HepG2 (cell line): Measurements from ENCODE around the gene NOTUM. TPM values are rescaled to one million over a fixed set of nuclear protein-coding genes. Genes with fewer than 3 reads are reported as not detected.

Source experiments
- CBX1 ChIP-seq: IDR thresholded peaks from one replicate; pipeline ENCODE4 v1.6.1; 2016; ENCODE audit warnings: antibody characterized with exemption, low read depth
- KDM4B ChIP-seq: sonication (generic); formaldehyde crosslinking; IDR thresholded peaks from 2 replicates; pipeline ENCODE4 v1.4.0; 2020; ENCODE audit warnings: missing genetic modification reagents
- MTF2 ChIP-seq: sonication (generic); formaldehyde crosslinking; IDR thresholded peaks from 2 replicates; pipeline ENCODE4 v1.5.0; 2020; ENCODE audit warnings: missing genetic modification reagents, borderline replicate concordance
- NR2F6 ChIP-seq, 2 experiments: IDR thresholded peaks; 2 replicates each; pipeline ENCODE4 v1.6.1; 2016; ENCODE audit warnings: antibody characterized with exemption in 1 of 2, mild to moderate bottlenecking in 1 of 2
- RFX5 ChIP-seq: IDR thresholded peaks from 2 replicates; pipeline ENCODE4 v1.6.1; 2011; ENCODE audit warnings: low read depth, low read length, improper control_type of control experiment
- RFXAP ChIP-seq: sonication (generic); formaldehyde crosslinking; IDR thresholded peaks from 2 replicates; pipeline ENCODE4 v1.4.0; 2020; ENCODE audit warnings: missing genetic modification reagents, borderline replicate concordance
- SMARCC2 ChIP-seq: fragments of 450-650 bp; IDR thresholded peaks from 2 replicates; pipeline ENCODE4 v1.6.1; 2017; ENCODE audit warnings: antibody characterized with exemption, mild to moderate bottlenecking
- SSRP1 ChIP-seq: IDR thresholded peaks from 2 replicates; pipeline ENCODE4 v1.6.1; 2016; ENCODE audit warnings: control low read depth
- YY1 ChIP-seq: IDR thresholded peaks from 2 replicates; pipeline ENCODE4 v1.6.1; 2011; ENCODE audit warnings: low read length, low read depth, moderate library complexity, mild to moderate bottlenecking; ENCODE audit not compliant: insufficient read depth, insufficient replicate concordance
- ZBTB7A ChIP-seq: sonication (generic); formaldehyde crosslinking; IDR thresholded peaks from 2 replicates; pipeline ENCODE4 v1.8.0; 2022; ENCODE audit warnings: mild to moderate bottlenecking, missing genetic modification reagents
- ZNF224 ChIP-seq: sonication (generic); formaldehyde crosslinking; IDR thresholded peaks from 2 replicates; pipeline ENCODE4 v1.5.0; 2020; ENCODE audit warnings: mild to moderate bottlenecking, missing genetic modification reagents
- ZNF3 ChIP-seq: IDR thresholded peaks from 2 replicates; pipeline ENCODE4 v1.7.0; 2017; ENCODE audit warnings: inconsistent platforms
- ZNF432 ChIP-seq: sonication (generic); formaldehyde crosslinking; IDR thresholded peaks from 2 replicates; pipeline ENCODE4 v1.5.0; 2020; ENCODE audit warnings: missing genetic modification reagents, mild to moderate bottlenecking, borderline replicate concordance
- ZNF737 ChIP-seq: sonication (generic); formaldehyde crosslinking; IDR thresholded peaks from 2 replicates; pipeline ENCODE4 v1.5.0; 2020; ENCODE audit warnings: missing genetic modification reagents, mild to moderate bottlenecking, borderline replicate concordance
- ZNF841 ChIP-seq: sonication (generic); formaldehyde crosslinking; IDR thresholded peaks from 2 replicates; pipeline ENCODE4 v1.8.1; 2023; ENCODE audit warnings: missing genetic modification reagents, borderline replicate concordance
- polyA plus RNA-seq, 8 experiments: library from polyadenylated mRNA; depleted of rRNA in 3 of 8; stranded (reverse) in 7 of 8; unstranded in 1 of 8; fragments of >200 nt; fragmentation: Illumina TruSeq in 4 of 8; extraction: Trizol in 4 of 8; gene quantifications; 2 replicates each; pipeline versions ENCODE4 v1.2.1 to v1.2.3, GENCODE V29; 2011 to 2016; ENCODE audit warnings: low read depth in 4 of 8, missing spikeins in 1 of 8, mixed read lengths in 1 of 8; ENCODE audit not compliant: insufficient read depth in 1 of 8
- total RNA-seq, 5 experiments: library from RNA; depleted of rRNA; stranded (reverse); fragments of >200 nt; fragmentation: Illumina TruSeq; extraction: Trizol; gene quantifications; 2 replicates each; pipeline ENCODE4 v1.2.3, GENCODE V29; 2016; ENCODE audit warnings: low read depth in 1 of 5
- TF ChIP-seq, protein P1 (sequence below): IDR thresholded peaks from 2 replicates; pipeline ENCODE4 v1.6.1; 2016; ENCODE audit warnings: low read depth, borderline replicate concordance
- TF ChIP-seq, protein P2 (sequence below): IDR thresholded peaks from 2 replicates; pipeline ENCODE4 v1.6.1; 2016; ENCODE audit warnings: missing genetic modification reagents, missing compliant biosample characterization
- TF ChIP-seq, protein P3 (sequence below): sonication (generic); formaldehyde crosslinking; IDR thresholded peaks from 2 replicates; pipeline ENCODE4 v1.4.0; 2020; ENCODE audit warnings: missing genetic modification reagents, mild to moderate bottlenecking, borderline replicate concordance
- TF ChIP-seq, protein P4 (sequence below): sonication (generic); formaldehyde crosslinking; conservative IDR thresholded peaks from 2 replicates; pipeline ENCODE4 v1.8.0; 2022; ENCODE audit warnings: missing genetic modification reagents
- TF ChIP-seq, protein P5 (sequence below): sonication (generic); formaldehyde crosslinking; conservative IDR thresholded peaks from 2 replicates; pipeline ENCODE4 v1.5.0; 2020; ENCODE audit warnings: missing genetic modification reagents
- TF ChIP-seq, protein P6 (sequence below): sonication (generic); formaldehyde crosslinking; IDR thresholded peaks from 2 replicates; pipeline ENCODE4 v1.8.0; 2022; ENCODE audit warnings: missing genetic modification reagents, low read depth, mild to moderate bottlenecking, borderline replicate concordance
- TF ChIP-seq, protein P7 (sequence below): sonication (generic); formaldehyde crosslinking; IDR thresholded peaks from 2 replicates; pipeline ENCODE4 v1.8.1; 2022; ENCODE audit warnings: mild to moderate bottlenecking, missing genetic modification reagents

Gene NOTUM
- total and polyA plus RNA-seq, 2 of the 13 experiments (the other 11 are each of a cell fraction or from before 2014, with no cell fraction given): 150 to 160 TPM

DNA sequence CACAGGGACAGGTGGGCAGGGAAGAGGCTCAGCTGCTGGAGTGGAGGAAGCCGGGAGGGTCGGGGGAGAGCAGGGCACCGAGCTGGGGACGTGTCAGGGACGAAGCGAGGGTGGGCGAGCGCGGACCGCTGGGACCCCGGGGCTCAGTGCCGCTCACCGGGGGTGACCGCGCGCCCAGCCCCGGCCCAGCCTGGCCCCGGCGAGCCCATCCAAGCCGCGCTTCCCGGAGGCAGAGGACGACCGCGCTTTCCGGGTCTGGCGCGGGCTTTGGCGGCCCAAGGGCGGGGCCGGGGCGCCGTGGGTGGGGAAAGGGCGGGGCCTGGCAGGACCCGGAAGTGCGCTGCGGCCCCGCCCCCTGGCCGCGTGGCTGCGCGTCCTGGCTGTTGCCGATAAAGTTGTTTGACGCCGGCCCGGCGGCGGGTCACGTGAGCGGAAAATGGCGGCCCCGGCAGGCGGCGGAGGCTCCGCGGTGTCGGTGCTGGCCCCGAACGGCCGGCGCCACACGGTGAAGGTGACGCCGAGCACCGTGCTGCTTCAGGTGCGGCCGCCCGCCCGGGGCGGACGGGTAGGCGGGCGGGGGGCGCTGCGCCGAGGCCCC, 16.3 kb upstream of the NOTUM start, which contains the start of gene ASPSCR1 (continued):
- TF ChIP-seq SSRP1 (CRISPR knock-in tag) (no peak), ZNF737 (CRISPR knock-in tag) (no peak), ZNF3 (CRISPR knock-in tag) (no peak), ZBTB7A (CRISPR knock-in tag) (no peak), RFX5 (no peak), ZNF224 (CRISPR knock-in tag) (no peak), ZNF432 (CRISPR knock-in tag) (no peak), RFXAP (CRISPR knock-in tag) (peak; percentile 80), CBX1 (no peak), YY1 (peak; percentile 98), MTF2 (CRISPR knock-in tag) (peak; percentile 2; the same call in 1 of the 2 replicates), NR2F6 (IDR thresholded peaks at IDR 0.05) (no peak), NR2F6 (CRISPR knock-in tag; IDR thresholded peaks at IDR 0.05) (peak; percentile 11), ZNF841 (CRISPR knock-in tag) (no peak), KDM4B (CRISPR knock-in tag) (no peak; the same call in 1 of the 2 replicates), SMARCC2 (no peak)
- TF ChIP-seq, protein P1, sequence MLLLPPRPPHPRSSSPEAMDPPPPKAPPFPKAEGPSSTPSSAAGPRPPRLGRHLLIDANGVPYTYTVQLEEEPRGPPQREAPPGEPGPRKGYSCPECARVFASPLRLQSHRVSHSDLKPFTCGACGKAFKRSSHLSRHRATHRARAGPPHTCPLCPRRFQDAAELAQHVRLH (CRISPR knock-in tag): no peak
- TF ChIP-seq, protein P2, sequence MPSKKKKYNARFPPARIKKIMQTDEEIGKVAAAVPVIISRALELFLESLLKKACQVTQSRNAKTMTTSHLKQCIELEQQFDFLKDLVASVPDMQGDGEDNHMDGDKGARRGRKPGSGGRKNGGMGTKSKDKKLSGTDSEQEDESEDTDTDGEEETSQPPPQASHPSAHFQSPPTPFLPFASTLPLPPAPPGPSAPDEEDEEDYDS (CRISPR knock-in tag): peak; percentile 46; the same call in 1 of the 2 replicates
- TF ChIP-seq, protein P3, sequence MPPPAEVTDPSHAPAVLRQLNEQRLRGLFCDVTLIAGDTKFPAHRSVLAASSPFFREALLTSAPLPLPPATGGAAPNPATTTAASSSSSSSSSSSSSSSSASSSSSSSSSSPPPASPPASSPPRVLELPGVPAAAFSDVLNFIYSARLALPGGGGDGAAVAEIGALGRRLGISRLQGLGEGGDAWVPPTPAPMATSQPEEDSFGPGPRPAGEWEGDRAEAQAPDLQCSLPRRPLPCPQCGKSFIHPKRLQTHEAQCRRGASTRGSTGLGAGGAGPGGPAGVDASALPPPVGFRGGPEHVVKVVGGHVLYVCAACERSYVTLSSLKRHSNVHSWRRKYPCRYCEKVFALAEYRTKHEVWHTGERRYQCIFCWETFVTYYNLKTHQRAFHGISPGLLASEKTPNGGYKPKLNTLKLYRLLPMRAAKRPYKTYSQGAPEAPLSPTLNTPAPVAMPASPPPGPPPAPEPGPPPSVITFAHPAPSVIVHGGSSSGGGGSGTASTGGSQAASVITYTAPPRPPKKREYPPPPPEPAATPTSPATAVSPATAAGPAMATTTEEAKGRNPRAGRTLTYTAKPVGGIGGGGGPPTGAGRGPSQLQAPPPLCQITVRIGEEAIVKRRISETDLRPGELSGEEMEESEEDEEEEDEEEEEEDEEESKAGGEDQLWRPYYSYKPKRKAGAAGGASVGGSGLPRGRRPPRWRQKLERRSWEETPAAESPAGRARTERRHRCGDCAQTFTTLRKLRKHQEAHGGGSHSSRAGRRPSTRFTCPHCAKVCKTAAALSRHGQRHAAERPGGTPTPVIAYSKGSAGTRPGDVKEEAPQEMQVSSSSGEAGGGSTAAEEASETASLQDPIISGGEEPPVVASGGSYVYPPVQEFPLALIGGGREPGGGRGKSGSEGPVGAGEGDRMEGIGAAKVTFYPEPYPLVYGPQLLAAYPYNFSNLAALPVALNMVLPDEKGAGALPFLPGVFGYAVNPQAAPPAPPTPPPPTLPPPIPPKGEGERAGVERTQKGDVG (CRISPR knock-in tag): no peak
- TF ChIP-seq, protein P4, sequence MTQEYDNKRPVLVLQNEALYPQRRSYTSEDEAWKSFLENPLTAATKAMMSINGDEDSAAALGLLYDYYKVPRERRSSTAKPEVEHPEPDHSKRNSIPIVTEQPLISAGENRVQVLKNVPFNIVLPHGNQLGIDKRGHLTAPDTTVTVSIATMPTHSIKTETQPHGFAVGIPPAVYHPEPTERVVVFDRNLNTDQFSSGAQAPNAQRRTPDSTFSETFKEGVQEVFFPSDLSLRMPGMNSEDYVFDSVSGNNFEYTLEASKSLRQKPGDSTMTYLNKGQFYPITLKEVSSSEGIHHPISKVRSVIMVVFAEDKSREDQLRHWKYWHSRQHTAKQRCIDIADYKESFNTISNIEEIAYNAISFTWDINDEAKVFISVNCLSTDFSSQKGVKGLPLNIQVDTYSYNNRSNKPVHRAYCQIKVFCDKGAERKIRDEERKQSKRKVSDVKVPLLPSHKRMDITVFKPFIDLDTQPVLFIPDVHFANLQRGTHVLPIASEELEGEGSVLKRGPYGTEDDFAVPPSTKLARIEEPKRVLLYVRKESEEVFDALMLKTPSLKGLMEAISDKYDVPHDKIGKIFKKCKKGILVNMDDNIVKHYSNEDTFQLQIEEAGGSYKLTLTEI: no peak
- TF ChIP-seq, protein P5, sequence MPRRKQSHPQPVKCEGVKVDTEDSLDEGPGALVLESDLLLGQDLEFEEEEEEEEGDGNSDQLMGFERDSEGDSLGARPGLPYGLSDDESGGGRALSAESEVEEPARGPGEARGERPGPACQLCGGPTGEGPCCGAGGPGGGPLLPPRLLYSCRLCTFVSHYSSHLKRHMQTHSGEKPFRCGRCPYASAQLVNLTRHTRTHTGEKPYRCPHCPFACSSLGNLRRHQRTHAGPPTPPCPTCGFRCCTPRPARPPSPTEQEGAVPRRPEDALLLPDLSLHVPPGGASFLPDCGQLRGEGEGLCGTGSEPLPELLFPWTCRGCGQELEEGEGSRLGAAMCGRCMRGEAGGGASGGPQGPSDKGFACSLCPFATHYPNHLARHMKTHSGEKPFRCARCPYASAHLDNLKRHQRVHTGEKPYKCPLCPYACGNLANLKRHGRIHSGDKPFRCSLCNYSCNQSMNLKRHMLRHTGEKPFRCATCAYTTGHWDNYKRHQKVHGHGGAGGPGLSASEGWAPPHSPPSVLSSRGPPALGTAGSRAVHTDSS (CRISPR knock-in tag): no peak
- TF ChIP-seq, protein P6, sequence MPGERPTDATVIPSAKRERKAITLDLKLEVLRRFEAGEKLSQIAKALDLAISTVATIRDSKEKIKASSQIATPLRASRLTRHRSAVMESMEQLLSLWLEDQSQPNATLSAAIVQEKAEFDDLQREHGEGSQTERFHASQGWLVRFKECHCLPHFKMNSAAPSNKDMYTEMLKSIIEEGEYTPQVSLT (CRISPR knock-in tag): no peak; the same call in 1 of the 2 replicates
- TF ChIP-seq, protein P7, sequence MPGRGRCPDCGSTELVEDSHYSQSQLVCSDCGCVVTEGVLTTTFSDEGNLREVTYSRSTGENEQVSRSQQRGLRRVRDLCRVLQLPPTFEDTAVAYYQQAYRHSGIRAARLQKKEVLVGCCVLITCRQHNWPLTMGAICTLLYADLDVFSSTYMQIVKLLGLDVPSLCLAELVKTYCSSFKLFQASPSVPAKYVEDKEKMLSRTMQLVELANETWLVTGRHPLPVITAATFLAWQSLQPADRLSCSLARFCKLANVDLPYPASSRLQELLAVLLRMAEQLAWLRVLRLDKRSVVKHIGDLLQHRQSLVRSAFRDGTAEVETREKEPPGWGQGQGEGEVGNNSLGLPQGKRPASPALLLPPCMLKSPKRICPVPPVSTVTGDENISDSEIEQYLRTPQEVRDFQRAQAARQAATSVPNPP (CRISPR knock-in tag): peak; percentile 88
